ENCODE data around the gene KIF21B.

KIF21B gene

DNA sequence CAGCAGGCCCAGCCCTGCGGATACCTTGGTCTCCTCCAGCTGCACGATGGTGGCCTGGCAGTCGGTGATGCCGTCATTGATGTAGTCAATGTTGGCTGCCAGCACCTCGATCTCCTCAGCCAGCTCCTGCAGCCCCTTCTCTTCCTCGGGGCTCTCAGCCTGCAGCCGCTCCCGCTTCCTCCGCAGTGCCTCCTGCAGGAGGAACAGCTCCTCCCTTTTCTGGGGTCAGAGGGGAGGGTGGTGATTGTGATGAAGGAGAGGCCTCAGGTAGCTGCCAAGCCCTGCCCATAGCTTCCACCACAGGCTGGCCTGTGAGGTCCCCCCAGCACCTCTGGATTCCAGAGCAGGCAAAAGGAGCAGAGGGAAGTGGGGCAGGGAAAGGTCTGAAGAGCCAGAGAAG is 33.4 kb downstream of the KIF21B start:
- no peak overlapping the region for H3K4me3 ChIP-seq (ENCODE audit: low read length)
- H2AFZ ChIP-seq (ENCODE audit: low read depth, low read length), result no peak overlapping the region
- H3K79me2 ChIP-seq (ENCODE audit: low read length), result no peaks in the 10 kb centered on the region
- H3K27ac ChIP-seq (ENCODE audit: low read length), result no peak overlapping the region
- no peaks in the 10 kb centered on the region for H3K27me3 ChIP-seq (ENCODE audit: low read depth, low read length)
- H4K20me1 ChIP-seq (ENCODE audit: insufficient read depth, low read length), result peaks cover 11% of the 10 kb centered on the region
- H3K4me1 ChIP-seq (ENCODE audit: low read length), result no peaks in the 10 kb centered on the region
- H3K9me3 ChIP-seq (ENCODE audit: insufficient read depth, low read length), result no peaks in the 10 kb centered on the region
- no peak overlapping the region for H3K9ac ChIP-seq (ENCODE audit: low read length)
- no peak overlapping the region for H3K4me2 ChIP-seq (ENCODE audit: low read length)
- H3K36me3 ChIP-seq (replicated peaks; ENCODE audit: low read depth, low read length), result peaks cover 77% of the 10 kb centered on the region
- TF ChIP-seq EZH2phosphoT487 (IDR thresholded peaks at IDR 0.05; ENCODE audit: low read depth) (no peak), CTCF (IDR thresholded peaks at IDR 0.05; ENCODE audit: low read depth, low read length) (no peak)

GRCh38 chr1:200989337-200989736 is 34.2 kb downstream of the KIF21B start:
- H3K4me3 ChIP-seq (ENCODE audit: low read length), result no peak overlapping the region
- no peaks in the 10 kb centered on the region for H3K4me1 ChIP-seq (ENCODE audit: low read length)
- H3K9ac ChIP-seq (ENCODE audit: low read length), result no peak overlapping the region
- H3K9me3 ChIP-seq (ENCODE audit: insufficient read depth, low read length), result no peaks in the 10 kb centered on the region
- no peaks in the 10 kb centered on the region for H3K27me3 ChIP-seq (ENCODE audit: low read depth, low read length)
- H3K36me3 ChIP-seq (replicated peaks; ENCODE audit: low read depth, low read length), result peaks cover 76% of the 10 kb centered on the region
- no peaks in the 10 kb centered on the region for H3K79me2 ChIP-seq (ENCODE audit: low read length)
- H2AFZ ChIP-seq (ENCODE audit: low read depth, low read length), result no peak overlapping the region
- H3K27ac ChIP-seq (ENCODE audit: low read length), result no peak overlapping the region
- H3K4me2 ChIP-seq (ENCODE audit: low read length), result no peak overlapping the region
- peaks cover 14% of the 10 kb centered on the region for H4K20me1 ChIP-seq (ENCODE audit: insufficient read depth, low read length)
- TF ChIP-seq EZH2phosphoT487 (IDR thresholded peaks at IDR 0.05; ENCODE audit: low read depth), result no peak
- no peak for TF ChIP-seq CTCF (IDR thresholded peaks at IDR 0.05; ENCODE audit: low read depth, low read length)

DNA sequence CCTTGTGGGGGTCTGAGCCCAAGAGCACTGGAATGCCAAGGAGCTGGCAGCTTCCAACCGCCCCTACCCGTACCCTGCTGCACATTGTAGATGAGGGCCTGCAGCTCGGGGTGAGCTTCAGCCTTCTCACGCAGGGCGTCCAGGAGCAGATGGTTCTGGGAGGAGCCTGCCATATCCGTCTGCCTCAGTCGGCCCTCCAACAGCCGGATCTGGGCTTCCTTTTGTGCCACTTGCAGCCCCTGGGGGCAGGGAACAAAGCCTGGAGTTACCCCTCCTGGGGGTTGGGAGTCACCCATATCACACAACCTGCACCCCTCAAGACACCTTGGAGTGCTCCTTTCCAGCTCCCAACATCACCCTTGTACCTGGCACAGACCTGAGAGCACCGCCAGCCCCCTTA is 34.8 kb downstream of the KIF21B start:
- no peaks in the 10 kb centered on the region for H3K4me1 ChIP-seq (ENCODE audit: low read length)
- no peak overlapping the region for H3K4me2 ChIP-seq (ENCODE audit: low read length)
- no peaks in the 10 kb centered on the region for H3K27me3 ChIP-seq (ENCODE audit: low read depth, low read length)
- no peak overlapping the region for H3K27ac ChIP-seq (ENCODE audit: low read length)
- no peaks in the 10 kb centered on the region for H3K9me3 ChIP-seq (ENCODE audit: insufficient read depth, low read length)
- H3K9ac ChIP-seq (ENCODE audit: low read length), result no peak overlapping the region
- no peaks in the 10 kb centered on the region for H3K79me2 ChIP-seq (ENCODE audit: low read length)
- peaks cover 18% of the 10 kb centered on the region for H4K20me1 ChIP-seq (ENCODE audit: insufficient read depth, low read length)
- H3K4me3 ChIP-seq (ENCODE audit: low read length), result no peak overlapping the region
- TF ChIP-seq CTCF (IDR thresholded peaks at IDR 0.05; ENCODE audit: low read depth, low read length), result no peak
- no peak for TF ChIP-seq EZH2phosphoT487 (IDR thresholded peaks at IDR 0.05; ENCODE audit: low read depth)
- peaks cover 81% of the 10 kb centered on the region for H3K36me3 ChIP-seq (replicated peaks; ENCODE audit: low read depth, low read length)
- H2AFZ ChIP-seq (ENCODE audit: low read depth, low read length), result no peak overlapping the region

DNA sequence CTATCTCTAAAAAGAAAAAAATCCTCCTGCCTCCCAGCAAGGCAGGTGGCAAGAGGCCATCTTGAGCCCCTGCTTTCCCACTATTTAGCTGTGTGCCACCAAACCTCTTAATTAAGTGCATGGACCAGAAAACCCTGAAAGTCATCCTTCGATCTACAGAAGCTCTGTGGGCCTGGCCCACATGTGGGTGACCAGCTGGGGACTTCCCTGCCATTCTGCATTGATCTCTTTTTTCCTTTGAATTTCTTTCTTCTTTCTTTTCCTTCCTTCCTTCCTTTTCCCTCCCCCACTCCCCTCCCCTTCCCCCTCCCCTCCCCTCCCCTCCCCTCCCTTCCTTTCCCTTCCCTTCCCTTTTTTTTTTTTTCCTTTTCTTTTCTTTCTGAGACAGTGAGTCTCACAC is 38.0 kb downstream of the KIF21B start:
- H3K9ac ChIP-seq (ENCODE audit: low read length), result no peak overlapping the region
- H3K36me3 ChIP-seq (replicated peaks; ENCODE audit: low read depth, low read length), result peaks cover 89% of the 10 kb centered on the region
- no peaks in the 10 kb centered on the region for H3K9me3 ChIP-seq (ENCODE audit: insufficient read depth, low read length)
- no peaks in the 10 kb centered on the region for H3K79me2 ChIP-seq (ENCODE audit: low read length)
- H3K27ac ChIP-seq (ENCODE audit: low read length), result no peak overlapping the region
- TF ChIP-seq EZH2phosphoT487 (IDR thresholded peaks at IDR 0.05; ENCODE audit: low read depth), result no peak
- no peak for TF ChIP-seq CTCF (IDR thresholded peaks at IDR 0.05; ENCODE audit: low read depth, low read length)
- peaks cover 22% of the 10 kb centered on the region for H4K20me1 ChIP-seq (ENCODE audit: insufficient read depth, low read length)
- no peak overlapping the region for H3K4me2 ChIP-seq (ENCODE audit: low read length)
- H3K27me3 ChIP-seq (ENCODE audit: low read depth, low read length), result no peaks in the 10 kb centered on the region
- H3K4me1 ChIP-seq (ENCODE audit: low read length), result no peaks in the 10 kb centered on the region
- no peak overlapping the region for H2AFZ ChIP-seq (ENCODE audit: low read depth, low read length)
- no peak overlapping the region for H3K4me3 ChIP-seq (ENCODE audit: low read length)

Data from OCI-LY3 (cell line).